HEK293T (cell line): ENCODE results near the gene IPMK.

ENCODE experiments used
- CTCF ChIA-PET: fragments of 350-600 bp; formaldehyde crosslinking; extraction: SDS; loops from one replicate; lab custom pipeline; 2021; ENCODE audit warnings: antibody characterized with exemption, inconsistent platforms; lab: Yijun Ruan, JAX
- POLR2A ChIA-PET: fragments of 350-600 bp; formaldehyde crosslinking; extraction: SDS; loops from one replicate; lab custom pipeline; 2020; ENCODE audit warnings: antibody characterized with exemption, inconsistent platforms; lab: Yijun Ruan, JAX
- DNase-seq: peaks from one replicate; pipeline ENCODE4 v3.0.0; 2012; ENCODE audit warnings: mixed read lengths; ENCODE audit errors: extremely low spot score
- ARNT ChIP-seq: fragments of 450-650 bp; IDR thresholded peaks from 2 replicates; pipeline ENCODE4 v1.6.1; 2017; ENCODE audit warnings: mild to moderate bottlenecking
- BHLHE40 ChIP-seq: fragments of 450-650 bp; IDR thresholded peaks from 2 replicates; pipeline ENCODE4 v1.6.1; 2016; ENCODE audit warnings: mild to moderate bottlenecking, moderate library complexity, borderline replicate concordance
- CTBP1 ChIP-seq: fragments of 450-650 bp; IDR thresholded peaks from 2 replicates; pipeline ENCODE4 v1.6.1; 2016; ENCODE audit warnings: borderline replicate concordance
- ELF4 ChIP-seq: fragments of 450-650 bp; IDR thresholded peaks from 2 replicates; pipeline ENCODE4 v1.6.1; 2017; ENCODE audit warnings: antibody characterized with exemption
- FOXA1 ChIP-seq: fragments of 450-650 bp; IDR thresholded peaks from 2 replicates; pipeline ENCODE4 v1.6.1; 2016; ENCODE audit warnings: mild to moderate bottlenecking
- FOXK2 ChIP-seq: fragments of 450-650 bp; IDR thresholded peaks from 2 replicates; pipeline ENCODE4 v1.6.1; 2016; ENCODE audit warnings: mild to moderate bottlenecking
- FOXM1 ChIP-seq: fragments of 450-650 bp; IDR thresholded peaks from 2 replicates; pipeline ENCODE4 v1.6.1; 2017; ENCODE audit warnings: mild to moderate bottlenecking, borderline replicate concordance
- HDGF ChIP-seq: fragments of 450-650 bp; IDR thresholded peaks from 2 replicates; pipeline ENCODE4 v1.6.1; 2017; ENCODE audit warnings: antibody characterized with exemption, borderline replicate concordance
- L3MBTL2 ChIP-seq: fragments of 450-650 bp; conservative IDR thresholded peaks from 2 replicates; pipeline ENCODE4 v1.6.1; 2016; ENCODE audit warnings: mild to moderate bottlenecking
- LEF1 ChIP-seq: fragments of 450-650 bp; IDR thresholded peaks from 2 replicates; pipeline ENCODE4 v1.6.1; 2017; ENCODE audit warnings: mild to moderate bottlenecking, borderline replicate concordance
- NFRKB ChIP-seq: fragments of 450-650 bp; IDR thresholded peaks from 2 replicates; pipeline ENCODE4 v1.6.1; 2016; ENCODE audit warnings: mild to moderate bottlenecking, moderate library complexity
- SP1 ChIP-seq: fragments of 450-650 bp; IDR thresholded peaks from 2 replicates; pipeline ENCODE4 v1.6.1; 2017
- SUZ12 ChIP-seq: fragments of 450-650 bp; IDR thresholded peaks from 2 replicates; pipeline ENCODE4 v1.6.1; 2016; ENCODE audit warnings: mild to moderate bottlenecking
- TARDBP ChIP-seq: fragments of 450-650 bp; IDR thresholded peaks from 2 replicates; pipeline ENCODE4 v1.6.1; 2016
- ZNF384 ChIP-seq: fragments of 450-650 bp; IDR thresholded peaks from 2 replicates; pipeline ENCODE4 v1.6.1; 2016
- TF ChIP-seq, protein P1 (sequence below): fragments of 450-650 bp; IDR thresholded peaks from 2 replicates; pipeline ENCODE4 v1.6.1; 2016

IPMK gene

GRCh38 chr10:58267713-58268453, at the start of gene IPMK:
Gene IPMK (minus strand): TSS chr10:58267894. CDS start chr10:58267611, 283 bp downstream.
- ChIA-PET POLR2A (interaction anchor here (1.0 to 2.4 kb wide), 7 partner anchors 12 to 118 kb away, joined by 3 to 16 read pairs (median 4); partner anchors contain the start of gene TFAM), CTCF (no interaction called here)
- TF ChIP-seq CTBP1 = no peak
- no peak for TF ChIP-seq ZNF384
- no peak for TF ChIP-seq BHLHE40
- TF ChIP-seq FOXA1 = no peak
- no peak for TF ChIP-seq SP1
- no peak for TF ChIP-seq SUZ12
- peak; percentile 94 for TF ChIP-seq L3MBTL2
- no peak for TF ChIP-seq HDGF
- TF ChIP-seq FOXK2 = no peak
- TF ChIP-seq, protein P1, sequence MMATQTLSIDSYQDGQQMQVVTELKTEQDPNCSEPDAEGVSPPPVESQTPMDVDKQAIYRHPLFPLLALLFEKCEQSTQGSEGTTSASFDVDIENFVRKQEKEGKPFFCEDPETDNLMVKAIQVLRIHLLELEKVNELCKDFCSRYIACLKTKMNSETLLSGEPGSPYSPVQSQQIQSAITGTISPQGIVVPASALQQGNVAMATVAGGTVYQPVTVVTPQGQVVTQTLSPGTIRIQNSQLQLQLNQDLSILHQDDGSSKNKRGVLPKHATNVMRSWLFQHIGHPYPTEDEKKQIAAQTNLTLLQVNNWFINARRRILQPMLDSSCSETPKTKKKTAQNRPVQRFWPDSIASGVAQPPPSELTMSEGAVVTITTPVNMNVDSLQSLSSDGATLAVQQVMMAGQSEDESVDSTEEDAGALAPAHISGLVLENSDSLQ = no peak
- TF ChIP-seq TARDBP = no peak
- no peak for TF ChIP-seq ELF4
- no peak for TF ChIP-seq NFRKB
- peak; percentile 28; the same call in 1 of the 2 replicates for TF ChIP-seq FOXM1
- peak; percentile 69 for DNase-seq

GRCh38 chr10:58316874-58317273, 49.2 kb upstream of the IPMK start:
- CTCF ChIA-PET = no interaction called here
- POLR2A ChIA-PET = no interaction called here

GRCh38 chr10:58311026-58311425, 43.3 kb upstream of the IPMK start:
- TF ChIP-seq SUZ12 (no peak), NFRKB (no peak), HDGF (no peak)
- no peak for DNase-seq
- CTCF ChIA-PET = no interaction called here
- POLR2A ChIA-PET = interaction anchor here (1.1 kb wide), 1 partner anchor 34 kb away, joined by 3 read pairs; no protein-coding TSS in a partner anchor

More at GRCh38 chr10:58316874-58317273, 49.2 kb upstream of the IPMK start:
- no peak for DNase-seq
- TF ChIP-seq, protein P1 = no peak
- TF ChIP-seq ZNF384 (no peak), ELF4 (no peak), LEF1 (no peak), FOXA1 (no peak), L3MBTL2 (no peak)

- POLR2A ChIA-PET = interaction anchor here (1.7 kb wide), 1 partner anchor 78 kb away, joined by 6 read pairs; the partner anchor contains the start of gene TFAM
- no peak for TF ChIP-seq SUZ12
- no peak for TF ChIP-seq FOXM1
- TF ChIP-seq TARDBP = no peak
- no peak for TF ChIP-seq ELF4
- no peak for TF ChIP-seq FOXK2
- TF ChIP-seq FOXA1 = no peak
- TF ChIP-seq, protein P1 = no peak
- no peak for TF ChIP-seq CTBP1
- no peak for TF ChIP-seq BHLHE40
- no peak for TF ChIP-seq ZNF384
- TF ChIP-seq L3MBTL2 = no peak
- TF ChIP-seq SP1 = no peak
- TF ChIP-seq NFRKB = no peak
- TF ChIP-seq ARNT = no peak
- no peak for TF ChIP-seq LEF1
- TF ChIP-seq HDGF = no peak
These were observed 40.0 kb upstream of the IPMK start for GRCh38 chr10:58307676-58308075.

GRCh38 chr10:58305821-58306220, 38.1 kb upstream of the IPMK start:
- no peak for DNase-seq
- no peak for TF ChIP-seq L3MBTL2
- TF ChIP-seq, protein P1 = peak; percentile 50; the same call in 1 of the 2 replicates
- POLR2A ChIA-PET = no interaction called here
- CTCF ChIA-PET = interaction anchor here (0.6 to 1.1 kb wide), 2 partner anchors 39 to 234 kb away, joined by 3 to 9 read pairs; no protein-coding TSS in a partner anchor

More at GRCh38 chr10:58307676-58308075, 40.0 kb upstream of the IPMK start:
- CTCF ChIA-PET = interaction anchor here (1.1 to 1.3 kb wide), 2 partner anchors 7 to 16 kb away, joined by 3 to 4 read pairs; no protein-coding TSS in a partner anchor
- no peak for DNase-seq
